ENCODE measurements around the gene DLG2. TPM values are rescaled to one million over a fixed set of nuclear protein-coding genes. Genes with fewer than 3 reads are reported as not detected.

DLG2 gene
- total and polyA plus RNA-seq, 9 of the 15 experiments (the other 6 are each of a cell fraction or from before 2014, with no cell fraction given): 0.52 to 1.6 (median 0.95) TPM

- Histone ChIP-seq H3K79me2 (ENCODE audit: control insufficient read depth, insufficient read depth, low read length) (no peaks in the 10 kb centered on the region), H3K36me3 (ENCODE audit: control insufficient read depth, insufficient read depth, low read length) (no peaks in the 10 kb centered on the region), H3K4me2 (ENCODE audit: insufficient read depth, low read length) (no peak overlapping the region), H3K27me3 (ENCODE audit: control insufficient read depth in 2 of 2, insufficient read depth in 2 of 2, low read length in 2 of 2) (no peaks in the 10 kb centered on the region), H3K9me1 (ENCODE audit: control insufficient read depth, insufficient read depth, low read length) (no peaks in the 10 kb centered on the region), H3K4me1 (replicated peaks in 1 of 2; ENCODE audit: control insufficient read depth in 2 of 2, insufficient read depth in 2 of 2, low read length in 2 of 2) (no peaks in the 10 kb centered on the region), H3K9me3 (replicated peaks; ENCODE audit: control insufficient read depth, insufficient read depth, low read depth, low read length) (0 out of 2 replicates have a peak, but pooled peaks cover 3% of the 10 kb centered on the region), H3K27ac (ENCODE audit: extremely low read depth, low read depth, low read length) (no peak overlapping the region), H4K20me1 (replicated peaks; ENCODE audit: control insufficient read depth, insufficient read depth, low read length) (no peaks in the 10 kb centered on the region), H2AFZ (ENCODE audit: low read depth, low read length) (no peak overlapping the region), H3K9ac (ENCODE audit: insufficient read depth in 1 of 2, low read depth in 2 of 2, low read length in 2 of 2) (no peak overlapping the region), H3K4me3 (no peak overlapping the region)
- no peak for FAIRE-seq
- CTCF ChIA-PET (ENCODE audit: low intra/inter-chr PET ratio): no interaction called here
- ATAC-seq: no peak
- 0 out of 2 replicates have a peak, but pooled peaks have one; percentile 18 for TF ChIP-seq ZBTB40 (IDR thresholded peaks at IDR 0.05)
- no peak for TF ChIP-seq ZBTB40 (CRISPR knock-in tag; IDR thresholded peaks at IDR 0.05)
- 0 out of 2 replicates have a peak, but pooled peaks have one; percentile 8 for TF ChIP-seq ZNF316 (IDR thresholded peaks at IDR 0.05)
- TF ChIP-seq SPI1 (IDR thresholded peaks at IDR 0.05; ENCODE audit: borderline replicate concordance, low read depth, low read length): 0 out of 2 replicates have a peak, but pooled peaks have one; percentile 11
- no peak for TF ChIP-seq ZNF77 (CRISPR knock-in tag; IDR thresholded peaks at IDR 0.05)
- WGBS (ENCODE audit: insufficient coverage, low coverage, missing lambda C conversion rate): 0% methylated on average over 1 of the region's 1 CpG
- POLR2A ChIA-PET: no interaction called here
- no TSS peak for BruUV-seq (replicated peaks)
- in situ Hi-C loops (cut with MboI): no loop called here
- intact Hi-C loops (cut with micrococcal nuclease): no loop called here
- DNase-seq (ENCODE audit: extremely low read depth in 1 of 4, low spot score in 3 of 4): no peak
These were observed 1281.5 kb downstream of the DLG2 start for GRCh38 chr11:84345597-84345996.

All from K562 (cell line).